ENCODE results near the gene SOX8.

SOX8 gene

DNA sequence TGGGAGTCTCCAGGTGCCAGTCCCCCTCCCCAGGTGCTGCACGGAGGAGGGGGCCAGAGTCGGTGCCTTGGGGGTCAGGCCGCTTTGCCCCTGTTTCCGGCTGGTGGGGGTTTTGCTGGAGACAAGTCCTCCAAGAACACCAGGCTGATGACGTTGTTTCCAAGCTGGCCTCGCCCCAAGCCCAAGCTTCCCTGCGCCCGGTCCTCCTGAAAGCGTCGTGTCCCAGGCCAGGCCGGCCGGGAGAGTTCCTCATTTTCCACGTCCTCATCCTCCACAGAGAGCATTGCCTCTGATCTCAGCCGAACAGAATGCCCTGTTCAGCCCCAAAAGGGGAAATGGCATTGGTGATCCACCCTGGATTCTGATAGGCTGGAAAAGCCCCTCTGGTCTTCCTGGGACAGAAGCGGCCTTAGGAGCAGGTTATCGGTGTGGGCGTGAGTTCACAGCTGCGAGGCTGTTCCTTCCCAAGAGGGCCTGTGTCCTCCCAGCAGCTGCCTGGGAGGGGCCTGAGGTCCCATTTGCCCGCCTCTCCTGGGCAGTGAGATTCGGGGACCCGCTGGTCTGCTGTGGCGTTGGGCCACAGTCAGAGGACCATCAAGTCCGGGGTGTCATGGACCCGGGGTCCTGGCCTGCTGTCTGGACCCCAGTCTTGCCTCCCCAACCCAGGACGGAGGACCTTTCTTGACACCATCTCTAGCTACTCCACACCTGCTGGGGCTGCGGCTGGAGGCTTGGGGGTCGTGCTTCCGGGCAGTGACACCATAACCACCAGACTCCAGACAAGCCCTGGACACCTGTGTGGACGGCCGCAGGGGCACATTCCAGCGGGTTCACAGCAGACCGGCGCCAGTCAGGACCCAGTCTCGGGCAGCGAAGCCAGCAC is 7.1 kb downstream of the SOX8 start:
- no peak for DNase-seq

DNA sequence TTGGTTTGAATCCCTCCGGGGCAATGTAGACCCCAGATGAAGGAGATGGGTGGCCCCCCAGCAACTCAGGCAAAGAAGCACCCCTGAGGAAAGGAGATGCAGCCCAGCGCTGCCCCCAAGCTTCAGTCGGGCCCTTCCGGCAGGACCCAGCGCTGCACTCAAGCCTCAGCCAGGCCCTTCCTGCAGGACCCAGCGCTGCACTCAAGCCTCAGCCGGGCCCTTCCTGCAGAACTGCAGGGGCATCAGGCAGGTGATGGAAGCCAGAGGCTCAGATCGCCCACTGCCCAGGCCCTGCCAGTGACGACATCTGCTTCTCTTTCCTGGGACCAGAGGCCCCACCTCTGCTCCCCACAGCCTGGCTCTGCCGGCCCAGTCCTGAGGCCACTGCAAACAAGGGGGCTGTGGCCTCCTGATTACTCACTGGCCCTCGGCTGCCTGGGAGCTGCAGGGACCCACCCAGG is 7.8 kb downstream of the SOX8 start:
- DNase-seq = no peak

DNA sequence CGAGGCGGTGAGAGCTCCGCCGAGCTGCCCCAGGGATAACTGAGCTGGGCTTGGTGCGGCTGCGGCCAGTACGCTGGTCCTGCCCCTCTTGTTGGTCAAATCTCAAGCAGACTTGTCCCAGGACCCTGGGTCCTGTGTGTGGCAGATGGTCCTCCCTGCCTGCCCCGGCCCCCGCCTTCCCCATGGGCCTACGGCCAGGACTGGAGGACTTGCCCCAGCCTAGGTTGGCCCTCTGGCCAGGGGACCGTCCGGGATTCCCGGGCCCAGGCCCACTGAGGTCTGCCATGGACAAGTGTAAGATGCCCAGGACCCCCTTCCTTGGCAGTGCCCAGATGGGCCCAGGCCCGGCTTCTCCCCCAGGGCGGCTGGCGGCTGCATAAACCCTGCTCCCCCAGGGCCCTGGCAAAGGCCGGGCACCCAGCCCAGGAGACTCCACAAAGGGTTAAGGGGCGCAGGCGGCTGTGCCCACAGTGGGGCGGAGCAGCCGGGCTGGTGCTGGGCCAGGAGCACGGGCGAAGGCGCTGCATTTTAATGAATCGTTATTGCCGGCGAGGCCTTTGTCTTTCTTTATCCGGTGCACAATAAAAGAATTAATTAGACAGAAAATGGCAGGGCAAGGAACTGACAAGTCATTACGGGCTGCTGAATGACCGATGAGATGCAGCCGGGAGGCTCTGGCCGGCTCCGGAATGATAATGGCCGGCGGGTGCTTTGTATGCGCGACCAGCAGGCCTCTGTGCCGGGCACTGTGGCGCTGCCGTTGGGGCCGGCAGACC is 9.1 kb downstream of the SOX8 start:
- DNase-seq = no peak

DNA sequence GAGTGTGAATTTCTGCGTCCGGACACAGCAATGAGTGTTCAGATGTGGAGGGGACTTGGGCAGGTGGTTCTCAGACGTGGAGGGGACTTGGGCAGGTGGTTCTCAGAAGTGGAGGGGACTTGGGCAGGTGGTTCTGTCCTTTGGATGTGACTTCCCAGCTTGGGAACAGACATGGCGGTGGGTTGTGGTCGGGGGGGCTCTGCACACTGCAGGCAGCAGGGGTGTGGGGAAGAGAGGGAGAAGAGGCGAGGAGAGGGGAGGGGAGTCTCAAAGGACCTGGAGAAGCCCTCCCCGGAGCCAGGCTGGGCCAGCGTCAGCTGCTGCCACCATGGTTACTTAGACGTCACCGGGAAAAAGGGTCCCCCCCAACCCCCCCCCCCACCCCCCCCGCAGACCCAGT is 9.8 kb downstream of the SOX8 start:
- no peak for DNase-seq

DNA sequence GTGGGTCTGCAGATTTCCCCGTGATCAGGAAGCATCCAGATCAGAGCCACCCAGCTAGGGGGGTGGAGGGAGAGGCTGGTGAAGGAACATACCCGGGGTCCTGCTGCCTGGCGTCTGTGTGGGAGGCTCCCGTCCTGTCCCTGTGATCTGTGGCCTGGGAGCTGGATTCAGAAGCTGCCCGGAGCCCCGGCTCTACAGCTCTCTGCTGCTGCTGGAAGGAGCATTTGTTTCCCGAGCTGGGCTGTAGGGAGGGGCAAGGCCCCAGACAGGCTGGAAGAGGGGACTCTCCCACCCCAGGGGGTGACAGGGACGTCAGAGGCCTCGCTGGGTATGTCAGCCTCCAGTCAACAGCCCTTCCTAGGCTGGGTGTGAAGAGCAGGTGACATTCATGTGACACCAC is 10.2 kb downstream of the SOX8 start:
- no peak for DNase-seq

DNA sequence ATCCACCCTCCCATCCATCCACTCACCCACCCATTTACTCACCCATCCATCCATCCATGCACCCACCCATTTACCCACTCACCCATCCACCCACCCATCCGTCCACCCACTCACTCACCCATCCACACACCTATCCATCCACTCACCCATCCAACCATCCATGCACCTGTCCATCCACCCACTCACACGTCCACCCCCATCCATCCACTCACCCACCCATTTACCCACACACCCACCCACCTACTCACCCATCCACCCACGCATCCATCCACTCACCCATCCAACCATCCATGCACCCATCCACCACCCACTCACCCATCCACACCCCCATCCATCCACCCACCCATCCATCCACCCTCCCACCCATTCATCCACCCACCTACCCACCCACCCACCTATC is 12.2 kb downstream of the SOX8 start:
- DNase-seq = no peak

DNA sequence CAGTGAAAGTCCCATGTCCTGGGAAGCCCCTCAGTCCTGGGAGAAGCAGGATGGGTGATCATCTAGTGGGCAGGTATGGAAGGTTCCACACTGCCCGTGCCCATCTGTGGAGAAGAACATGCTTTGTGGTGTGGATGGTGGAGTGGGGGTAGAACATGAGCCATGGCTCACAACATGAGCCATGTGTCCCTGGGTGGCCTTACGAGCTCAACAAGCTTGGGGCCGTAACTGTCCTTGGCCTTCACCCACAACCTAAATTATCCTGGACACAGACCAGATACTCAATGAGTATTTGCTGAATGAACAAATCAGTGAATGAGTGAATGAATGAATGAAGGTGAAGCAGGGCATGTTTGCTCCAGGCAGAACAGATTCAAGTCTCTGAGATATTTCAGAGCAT is 13.5 kb downstream of the SOX8 start:
- DNase-seq = no peak

DNA sequence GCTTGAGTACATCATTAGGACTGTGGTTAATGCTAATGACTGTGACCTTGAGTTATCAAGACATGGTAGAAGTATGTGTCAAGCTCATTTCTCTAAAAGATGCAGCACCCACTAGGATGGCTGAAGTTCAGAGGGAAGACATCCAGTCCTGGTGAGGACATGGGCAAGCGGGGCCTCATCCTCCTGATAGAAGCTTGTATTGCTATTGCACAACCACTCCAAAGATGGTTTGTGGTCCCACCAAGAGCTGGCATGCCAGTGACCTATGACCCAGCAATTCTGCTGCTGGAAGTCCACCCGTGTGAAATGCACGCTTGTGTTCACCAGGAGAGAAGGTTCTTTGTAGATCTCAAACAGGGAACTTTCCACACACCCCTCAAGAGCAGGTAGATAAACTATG is 14.2 kb downstream of the SOX8 start:
- no peak for DNase-seq

DNA sequence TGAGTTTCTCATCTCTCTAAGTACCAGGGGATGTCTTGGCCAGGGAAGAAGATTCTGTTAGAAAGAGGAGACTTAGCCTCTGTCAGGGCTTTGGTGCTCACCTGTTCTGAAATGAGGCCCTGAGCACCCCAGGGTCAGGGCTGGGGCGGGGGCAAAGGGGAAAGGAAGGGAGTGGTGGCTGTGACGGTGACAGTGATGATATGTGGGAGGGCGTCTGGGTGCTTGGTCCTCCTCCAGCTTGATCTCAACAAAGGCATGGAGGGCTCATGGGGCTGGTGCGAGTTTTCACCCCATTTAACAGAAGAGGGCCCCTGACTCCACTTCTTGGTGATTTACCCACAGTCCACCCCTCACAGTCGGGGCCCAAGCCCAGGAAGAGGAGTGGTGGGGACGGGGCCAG is 15.1 kb downstream of the SOX8 start:
- no peak for DNase-seq

DNA sequence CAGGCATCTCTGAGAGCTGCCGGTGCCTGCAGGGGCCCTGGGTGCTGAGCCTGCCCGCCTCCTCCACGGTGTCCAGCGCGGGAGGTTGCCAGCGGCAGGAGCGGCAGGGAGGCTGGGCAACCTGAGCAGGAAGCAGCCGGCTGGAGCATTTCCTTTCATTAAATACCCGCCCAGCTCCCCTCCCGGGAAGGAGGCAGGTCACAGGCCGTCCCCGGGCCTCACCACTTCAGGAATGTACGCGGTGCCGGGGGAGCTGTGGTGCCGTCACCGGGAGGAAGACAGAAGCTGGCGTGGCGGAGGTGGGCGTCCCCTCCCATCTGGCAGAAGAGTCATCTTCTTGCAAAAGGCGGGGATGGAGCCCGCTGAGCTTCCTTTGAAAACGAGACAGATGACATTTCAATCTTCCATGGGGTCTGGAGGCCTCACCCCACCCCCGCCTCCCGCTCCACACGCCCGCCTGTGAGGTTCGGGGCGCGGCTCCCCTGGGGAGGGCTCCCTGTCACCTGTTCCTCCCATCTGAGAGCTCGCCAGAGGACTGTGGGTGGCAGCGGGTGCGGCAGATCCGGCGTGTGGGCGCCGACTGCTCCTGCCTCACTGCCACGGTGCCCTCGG is 16.0 kb downstream of the SOX8 start:
- no peak for DNase-seq

DNA sequence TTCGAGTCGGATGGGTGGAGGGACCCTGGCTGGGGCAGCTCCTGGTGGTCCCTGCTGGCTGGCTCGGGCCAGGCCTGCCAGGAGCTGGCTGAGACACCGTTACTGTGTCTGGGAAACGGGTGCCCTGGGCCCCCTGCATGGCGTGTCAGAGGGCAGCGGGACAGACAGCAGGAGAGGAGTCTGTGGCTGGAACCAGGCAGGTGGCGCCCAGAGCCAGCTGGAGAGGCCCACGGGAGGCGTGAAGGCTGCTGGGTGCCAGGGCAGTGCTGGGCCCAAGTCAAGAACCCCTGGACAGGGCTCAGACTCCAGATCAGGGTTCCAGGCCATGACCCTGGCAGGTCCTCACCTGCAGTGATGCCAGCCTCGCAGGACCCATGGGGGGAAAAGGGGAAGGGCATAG is 16.6 kb downstream of the SOX8 start:
- DNase-seq = no peak

DNA sequence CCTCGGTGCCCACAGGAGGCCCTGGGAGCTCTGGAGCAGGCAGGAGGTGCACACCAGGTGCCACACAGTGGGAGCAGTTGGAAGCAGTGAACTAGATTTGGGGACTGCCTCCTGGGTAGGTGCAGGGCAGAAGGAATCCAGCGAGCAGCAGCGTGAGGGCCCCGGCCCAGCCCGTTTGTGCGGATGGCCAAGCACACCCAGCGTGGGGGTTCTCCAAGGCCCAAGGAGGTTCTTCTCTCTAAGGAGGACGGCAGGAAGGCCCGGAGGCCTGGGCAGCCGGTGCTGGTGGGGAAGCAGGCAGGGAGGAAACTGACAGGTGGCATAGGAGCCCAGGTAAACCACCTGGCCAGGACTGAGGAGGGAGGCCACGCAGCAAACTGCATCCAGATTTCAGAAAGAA is 17.0 kb downstream of the SOX8 start:
- DNase-seq = no peak

DNA sequence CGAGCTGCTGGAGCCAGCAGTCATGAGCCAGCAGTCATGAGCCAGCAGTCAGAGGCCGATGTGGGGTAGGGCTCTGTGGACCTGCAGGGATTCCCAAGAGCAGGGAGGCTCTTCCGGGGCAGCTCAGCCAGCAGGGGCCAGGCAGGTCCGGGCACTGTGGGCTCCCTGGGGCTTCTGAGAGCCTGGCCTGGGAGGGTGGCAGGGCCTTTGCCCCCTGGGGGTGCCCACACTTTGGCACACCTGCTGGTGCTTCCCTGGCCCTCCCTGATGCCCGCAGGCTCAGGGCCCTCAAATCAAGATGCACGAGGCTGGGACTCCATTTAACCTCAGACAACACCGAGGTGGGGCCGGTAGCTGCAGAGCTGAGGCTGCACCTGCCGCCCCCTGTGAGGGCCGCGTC is 18.1 kb downstream of the SOX8 start:
- DNase-seq = no peak

DNA sequence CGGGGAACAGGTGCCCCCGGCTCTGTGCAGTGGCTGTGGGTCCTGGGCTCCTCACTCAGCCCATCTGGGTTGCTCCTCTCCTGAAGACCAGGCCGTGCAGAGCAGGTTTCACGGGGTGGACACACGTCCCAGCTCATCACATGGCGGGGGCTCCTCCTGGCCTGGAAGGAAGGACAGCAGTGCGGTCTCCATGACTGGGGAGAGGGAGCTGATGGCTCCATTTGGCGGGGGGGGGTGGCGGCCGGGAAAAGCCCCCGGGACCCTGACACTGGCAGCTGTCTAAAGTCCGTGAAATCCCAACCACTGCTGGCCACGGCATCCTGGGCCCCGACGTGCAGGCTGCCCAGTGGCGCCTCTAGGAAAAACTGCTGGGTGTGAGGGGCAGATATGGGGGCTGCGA is 19.0 kb downstream of the SOX8 start:
- no peak for DNase-seq

DNA sequence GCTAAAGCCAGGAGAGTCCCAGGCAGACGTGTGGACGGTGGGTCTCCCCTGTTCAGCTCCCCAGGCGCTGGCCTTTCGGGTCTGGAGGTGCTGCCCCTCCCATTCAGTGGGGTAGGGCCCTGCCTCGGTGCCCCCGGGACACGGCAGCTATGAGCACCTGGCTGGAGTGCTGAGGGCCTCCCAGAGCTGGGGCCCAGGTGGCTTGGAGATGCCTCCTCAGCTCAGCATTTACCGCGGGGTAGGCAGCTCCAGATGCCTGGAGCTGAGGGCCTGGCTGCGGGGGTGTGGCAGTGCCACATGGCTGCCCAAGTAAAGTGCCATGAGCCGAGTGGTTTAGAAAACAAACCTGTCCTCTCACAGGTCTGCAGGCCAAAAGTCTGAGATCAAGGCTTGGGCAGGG is 19.5 kb downstream of the SOX8 start:
- DNase-seq = no peak

DNA sequence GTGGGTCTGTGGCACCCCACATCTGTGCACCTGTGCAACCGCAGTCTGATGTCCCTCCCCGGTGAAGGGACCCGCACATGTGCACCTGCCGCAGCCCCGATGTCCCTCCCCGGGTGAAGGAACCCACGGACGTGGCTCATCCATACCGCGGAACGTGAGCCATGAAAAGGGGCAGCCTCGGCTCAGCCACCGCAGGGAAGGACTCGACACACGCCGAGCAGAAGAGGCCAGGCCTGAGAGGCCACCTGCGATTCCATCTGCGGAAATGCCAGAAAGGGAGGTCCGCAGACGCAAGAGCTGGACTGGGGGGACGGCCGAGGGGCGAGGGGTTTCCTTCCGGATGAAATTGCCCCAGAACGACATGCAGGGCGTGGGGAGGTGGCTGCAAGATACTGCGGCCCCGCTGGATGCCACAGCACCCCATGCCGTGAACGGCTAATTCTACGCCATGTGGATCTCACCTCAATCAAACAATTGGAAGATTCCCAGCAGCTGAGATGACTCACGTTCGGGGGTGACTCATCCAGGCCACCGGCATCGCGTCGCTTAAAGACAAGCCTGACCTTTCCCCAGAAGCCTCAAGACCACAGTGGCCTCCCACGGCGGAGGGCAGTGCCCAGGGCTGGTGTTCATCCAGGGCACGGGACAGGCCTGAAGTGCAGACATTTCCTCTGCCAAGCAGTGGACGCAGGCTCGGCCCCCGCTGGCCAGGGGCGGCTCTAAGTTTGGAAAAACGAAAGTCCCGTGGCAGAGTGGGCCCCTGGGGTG is 21.0 kb downstream of the SOX8 start:
- DNase-seq = no peak

DNA sequence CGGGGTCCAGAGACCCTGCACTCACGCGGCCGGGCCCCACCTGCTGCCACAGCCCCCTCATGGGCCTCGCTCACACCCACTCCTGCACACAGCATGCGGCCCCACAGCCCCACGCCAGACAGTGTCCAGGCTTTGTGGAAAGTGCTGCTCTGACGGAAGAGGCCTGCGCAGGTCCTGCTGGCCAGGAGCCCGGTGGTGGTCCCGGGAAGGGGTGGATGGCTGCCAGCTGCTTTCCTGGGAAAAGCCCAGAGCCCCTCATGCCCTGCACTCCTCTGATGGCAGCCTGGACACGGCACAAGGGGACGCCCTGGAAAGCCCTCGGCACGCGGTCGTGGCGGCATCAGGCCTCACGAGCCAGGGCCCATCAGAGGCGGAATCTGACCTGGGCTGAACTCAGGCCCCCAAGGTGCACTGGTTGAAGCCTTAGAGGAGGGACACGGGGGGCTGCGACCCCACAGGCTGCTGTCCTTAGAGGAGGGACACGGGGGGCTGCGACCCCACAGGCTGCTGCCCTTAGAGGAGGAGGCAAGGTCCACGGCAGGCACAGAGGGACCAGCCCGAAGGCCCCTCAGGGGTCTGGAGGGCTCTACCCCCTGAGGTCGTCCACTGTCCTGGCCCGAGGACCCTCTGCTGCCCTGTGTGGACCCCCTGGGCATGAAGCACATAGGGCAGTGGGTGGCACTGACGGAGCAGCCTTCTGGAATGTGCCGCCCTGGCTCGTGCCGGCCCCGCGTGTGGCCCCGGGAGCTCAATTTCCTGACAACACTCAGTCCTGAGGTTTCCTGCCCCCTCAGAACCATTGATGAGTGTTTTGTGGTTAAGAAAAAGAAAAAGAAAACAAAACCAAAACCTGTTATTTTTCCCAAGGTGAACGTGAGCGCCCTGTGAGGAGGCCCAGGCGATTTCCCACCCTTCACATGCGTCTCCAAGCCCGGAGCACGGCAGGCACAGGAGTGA is 22.1 kb downstream of the SOX8 start:
- no peak for DNase-seq

DNA sequence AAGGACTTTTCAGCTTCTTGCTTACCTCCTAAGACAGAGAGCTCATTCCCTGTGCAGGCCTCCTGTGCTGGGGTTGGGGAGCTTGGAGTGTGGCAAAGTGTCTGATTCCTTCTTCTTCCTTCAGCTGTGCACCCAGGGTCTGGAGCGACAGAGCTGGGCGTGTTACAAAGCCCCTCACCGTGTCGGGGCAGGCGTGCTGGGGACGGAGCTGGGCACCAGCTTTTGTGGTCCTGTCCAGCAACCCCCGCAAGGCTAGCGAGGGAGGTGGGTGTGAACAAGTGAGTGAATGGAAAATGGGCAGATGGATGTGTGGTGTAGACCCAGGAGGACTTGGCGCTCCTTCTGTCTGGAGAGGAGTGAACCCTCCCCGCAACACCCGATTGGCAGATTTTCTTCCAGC is 23.7 kb downstream of the SOX8 start:
- DNase-seq = no peak

DNA sequence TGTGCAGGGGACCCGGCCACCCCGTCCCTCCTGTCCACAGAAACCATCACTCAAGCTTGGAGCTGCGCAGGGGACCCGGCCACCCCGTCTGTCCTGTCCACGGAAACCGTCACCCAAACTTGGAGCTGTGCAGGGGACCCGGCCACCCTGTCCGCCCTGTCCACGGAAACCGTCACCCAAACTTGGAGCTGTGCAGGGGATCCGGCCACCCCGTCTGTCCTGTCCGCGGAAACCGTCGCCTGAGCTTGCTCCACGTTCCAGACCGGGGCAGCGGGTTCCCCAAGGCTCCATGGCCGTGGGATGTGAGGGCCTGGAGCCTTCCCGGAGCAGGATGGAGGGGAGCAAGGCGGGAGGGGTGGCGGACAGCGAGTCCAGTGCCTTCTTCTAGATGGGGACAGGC is 25.2 kb downstream of the SOX8 start:
- DNase-seq = no peak

DNA sequence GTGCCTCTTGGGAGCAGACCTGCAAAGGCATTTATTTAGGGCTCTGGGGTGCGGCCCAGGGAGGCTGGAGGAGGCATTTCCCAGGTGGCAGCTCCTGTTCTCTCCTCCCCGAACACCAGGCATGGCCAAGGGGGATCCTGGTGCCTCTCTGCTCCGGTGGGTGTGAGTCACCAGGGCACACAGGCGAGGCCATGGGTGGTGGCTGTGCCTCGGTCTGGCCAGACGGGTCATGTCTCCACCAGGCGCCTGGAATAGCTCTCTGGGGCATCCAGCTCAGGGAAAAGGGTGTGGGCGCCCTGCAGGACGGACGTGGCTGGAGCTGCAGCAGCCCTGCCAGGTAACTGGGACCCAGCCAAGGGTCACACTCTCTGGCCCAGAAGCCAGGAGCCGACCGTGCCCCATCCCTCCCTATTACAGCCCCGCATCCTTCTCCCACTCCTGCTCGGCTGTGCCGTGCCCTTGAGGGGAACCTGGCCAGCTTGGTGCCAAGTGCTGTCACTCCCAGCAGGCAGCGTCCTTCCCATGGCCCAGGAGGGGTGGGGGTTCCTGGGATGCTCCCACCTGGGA is 25.8 kb downstream of the SOX8 start:
- no peak for DNase-seq

DNA sequence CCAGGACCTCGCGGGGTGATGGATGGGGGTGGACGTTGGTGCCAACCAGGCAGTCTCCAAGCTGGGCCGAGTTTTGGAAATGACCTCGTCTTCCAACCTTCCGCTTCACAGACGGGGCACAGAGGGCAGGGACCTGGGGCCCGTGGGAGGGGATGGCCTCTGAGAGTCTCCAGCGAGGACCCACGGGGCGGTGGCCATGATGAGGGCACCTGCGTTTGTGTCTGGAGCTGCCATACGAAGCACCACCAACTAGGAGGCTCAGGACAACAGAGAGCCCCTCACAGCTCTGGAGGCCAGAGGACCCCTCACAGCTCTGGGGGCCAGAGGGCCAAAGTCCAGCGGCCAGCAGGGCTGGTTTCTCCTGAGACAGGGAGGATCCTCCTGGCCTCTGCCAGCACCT is 26.5 kb downstream of the SOX8 start:
- no peak for DNase-seq
